ENCODE data around the gene TRIM41. TPM values are rescaled to one million over a fixed set of nuclear protein-coding genes. Genes with fewer than 3 reads are reported as not detected.

Gene TRIM41
- total and polyA plus RNA-seq, 9 of the 15 experiments (the other 6 are each of a cell fraction or from before 2014, with no cell fraction given) = 1.8 to 47.6 (median 20.9) TPM

GRCh38 chr5:181261320-181262049 is 38.4 kb downstream of the TRIM41 start (continued):
- peak in 2 of 3 experiments; percentile 12 to 39 for TF ChIP-seq YY1 (IDR thresholded peaks at IDR 0.05; ENCODE audit: borderline replicate concordance in 1 of 3, control insufficient read depth in 1 of 3, extremely low read depth in 1 of 3, insufficient read depth in 3 of 3, insufficient read length in 1 of 3, insufficient replicate concordance in 2 of 3, low read depth in 1 of 3, low read length in 2 of 3)
- TF ChIP-seq ZNF140 (CRISPR knock-in tag; IDR thresholded peaks at IDR 0.05) = no peak
- no peak for TF ChIP-seq THRA (IDR thresholded peaks at IDR 0.05)
- TF ChIP-seq MYC (IDR thresholded peaks at IDR 0.05; ENCODE audit: low read depth, low read length) = peak; percentile 64; the same call in 1 of the 2 replicates
- peak; percentile 62; the same call in 1 of the 2 replicates for TF ChIP-seq MYC (CRISPR knock-in tag; IDR thresholded peaks at IDR 0.05; ENCODE audit: borderline replicate concordance, low read depth)
- TF ChIP-seq ZNF780A (CRISPR knock-in tag; IDR thresholded peaks at IDR 0.05) = no peak
- TF ChIP-seq CHAMP1 (IDR thresholded peaks at IDR 0.05) = no peak
- no peak for TF ChIP-seq ETS2 (tag; IDR thresholded peaks at IDR 0.05; ENCODE audit: borderline replicate concordance, poor library complexity, severe bottlenecking)
- TF ChIP-seq NFIX (CRISPR knock-in tag; IDR thresholded peaks at IDR 0.05; ENCODE audit: low read depth) = no peak
- no peak for TF ChIP-seq USF1 (CRISPR knock-in tag; IDR thresholded peaks at IDR 0.05)
- TF ChIP-seq MCM5 (IDR thresholded peaks at IDR 0.05; ENCODE audit: low read depth) = no peak
- TF ChIP-seq HOMEZ (CRISPR knock-in tag; IDR thresholded peaks at IDR 0.05) = no peak
- TF ChIP-seq HDAC1 (IDR thresholded peaks at IDR 0.05) = peak in 1 of 2 experiments; percentile 17; a peak in 1 of 4 replicates
- TF ChIP-seq HNRNPH1 (optimal IDR thresholded peaks at IDR 0.05; ENCODE audit: low read depth, low read length) = no peak
- TF ChIP-seq POLR3A (IDR thresholded peaks at IDR 0.05; ENCODE audit: borderline replicate concordance, extremely low read depth, insufficient read depth, insufficient read length) = no peak
- TF ChIP-seq ZBTB9 (CRISPR knock-in tag; IDR thresholded peaks at IDR 0.05) = peak; percentile 84
- no peak for TF ChIP-seq NCOA2 (IDR thresholded peaks at IDR 0.05; ENCODE audit: partially characterized antibody in 2 of 2)
- TF ChIP-seq ZNF253 (CRISPR knock-in tag; conservative IDR thresholded peaks at IDR 0.05) = no peak
- TF ChIP-seq RBM15 (IDR thresholded peaks at IDR 0.05; ENCODE audit: insufficient read depth, low read length) = no peak

All from K562 (cell line).